NCI-H2196 treated with DMSO at 0.1 percent for 48 hours (cell line): Measurements from ENCODE around the gene HEATR5B.
"Not testable (repeated sequence)": the region's sequence is repeated elsewhere in the genome, so short reads cannot be mapped to it uniquely, and the experiment has no call there.

Experiments used
- DNase-seq: peaks from one replicate; lab custom pipeline; 2025; ENCODE audit not compliant: unreplicated experiment; lab: John Stamatoyannopoulos, UW

Gene HEATR5B

DNA sequence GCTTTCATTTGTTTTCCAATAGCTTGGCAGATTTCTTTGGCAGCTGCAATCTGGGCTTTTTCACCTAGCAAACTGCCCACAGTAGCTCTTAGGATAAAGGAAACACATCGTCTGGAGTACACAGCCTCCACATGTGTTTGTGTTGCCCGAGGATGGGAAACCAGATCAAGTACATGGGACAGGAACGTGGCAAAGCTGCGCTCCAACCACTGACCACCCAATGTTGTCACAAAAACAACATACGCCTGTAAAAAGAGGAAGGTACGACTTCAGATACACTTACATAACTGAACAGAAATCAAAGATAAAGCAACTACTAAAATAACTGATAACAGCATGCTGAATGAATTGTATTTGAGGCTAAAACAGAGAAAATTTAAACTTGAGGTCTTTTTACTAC, 15.5 kb downstream of the HEATR5B start:
- DNase-seq, result no peak

DNA sequence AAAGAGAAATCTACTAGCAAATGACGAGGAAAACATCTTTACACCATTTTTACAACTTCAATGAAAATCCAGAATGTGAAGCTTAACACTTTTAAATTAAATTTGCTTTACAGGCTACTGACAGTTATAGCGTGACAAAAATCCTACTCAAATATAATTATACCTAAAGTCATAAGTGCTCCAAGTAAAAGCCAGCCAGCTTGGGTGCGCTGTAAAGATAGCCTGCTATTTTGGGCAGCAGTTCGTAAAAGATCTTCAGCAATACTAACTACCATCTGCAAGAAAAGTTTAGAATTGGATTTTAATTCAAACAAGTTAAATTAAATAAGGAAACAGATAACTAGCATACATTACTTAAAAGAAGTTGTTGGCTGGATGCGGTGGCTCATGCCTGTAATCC, 22.4 kb downstream of the HEATR5B start:
- no peak for DNase-seq

DNA sequence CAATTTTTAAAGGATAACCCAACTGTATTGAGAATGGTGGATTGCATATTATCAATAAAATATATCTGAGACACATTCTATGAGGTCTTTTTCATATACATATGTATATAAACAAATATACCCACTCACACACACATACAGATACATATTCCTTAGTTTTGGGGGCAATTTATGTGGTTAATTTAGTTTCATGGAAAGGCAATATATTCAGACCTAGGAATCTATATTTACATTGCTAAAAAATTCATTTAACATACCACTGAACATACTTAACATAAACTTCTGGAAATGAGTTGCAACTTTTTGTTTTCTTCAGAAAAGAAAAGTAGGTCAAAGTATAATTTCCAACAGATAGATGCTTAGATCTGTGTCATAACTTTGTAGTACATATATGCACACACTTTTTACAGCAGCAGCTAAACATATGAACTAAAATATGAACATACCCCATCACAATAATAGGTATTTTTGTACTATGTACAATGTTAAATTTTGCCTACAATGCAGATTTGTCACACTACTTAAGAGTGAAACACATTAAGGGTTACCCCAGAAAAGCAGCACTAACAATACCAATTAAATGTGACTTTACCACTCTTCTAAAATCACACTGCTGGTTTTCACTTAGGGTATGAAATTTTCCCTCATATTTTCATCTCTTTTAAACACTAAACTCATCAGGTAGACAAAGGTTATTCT, 23.0 kb downstream of the HEATR5B start:
- DNase-seq, result no peak

DNA sequence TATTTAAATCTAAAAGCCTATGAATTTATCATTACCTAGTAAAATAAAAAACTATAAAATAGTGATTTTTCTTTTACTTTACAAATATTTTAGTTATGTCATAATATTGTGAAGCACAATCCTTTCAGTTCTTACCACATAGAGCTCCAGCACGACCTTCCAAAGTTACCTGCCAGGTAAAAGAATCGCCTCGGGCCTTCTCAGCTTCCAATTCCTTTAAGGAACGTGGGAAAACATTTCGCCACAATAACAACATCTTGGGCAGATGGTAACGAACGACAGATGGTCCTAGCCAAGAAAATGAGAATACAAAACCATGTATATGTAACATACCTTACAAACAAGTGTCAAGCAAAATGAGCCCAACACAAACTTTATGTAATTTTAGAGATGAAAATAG, 23.7 kb downstream of the HEATR5B start:
- DNase-seq, result no peak

DNA sequence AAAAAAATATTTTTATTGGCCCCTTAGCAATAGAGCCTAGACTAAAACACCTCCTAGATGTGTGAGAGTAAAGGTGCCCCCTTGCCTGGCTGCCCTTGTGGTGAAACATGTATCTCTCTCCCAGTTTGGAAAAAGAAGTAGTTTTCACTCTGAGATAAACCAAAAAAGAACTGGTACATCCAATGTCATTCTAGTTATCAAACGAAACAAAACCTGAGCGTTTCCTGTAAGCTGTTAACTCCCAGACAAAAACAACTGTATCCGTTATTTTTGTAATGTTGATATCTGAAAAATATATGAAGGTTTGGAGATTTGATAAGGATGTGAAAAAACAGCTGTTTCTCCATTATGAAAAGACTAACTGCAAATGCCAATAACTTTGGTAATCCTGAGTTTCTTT, 24.3 kb downstream of the HEATR5B start:
- no peak for DNase-seq

DNA sequence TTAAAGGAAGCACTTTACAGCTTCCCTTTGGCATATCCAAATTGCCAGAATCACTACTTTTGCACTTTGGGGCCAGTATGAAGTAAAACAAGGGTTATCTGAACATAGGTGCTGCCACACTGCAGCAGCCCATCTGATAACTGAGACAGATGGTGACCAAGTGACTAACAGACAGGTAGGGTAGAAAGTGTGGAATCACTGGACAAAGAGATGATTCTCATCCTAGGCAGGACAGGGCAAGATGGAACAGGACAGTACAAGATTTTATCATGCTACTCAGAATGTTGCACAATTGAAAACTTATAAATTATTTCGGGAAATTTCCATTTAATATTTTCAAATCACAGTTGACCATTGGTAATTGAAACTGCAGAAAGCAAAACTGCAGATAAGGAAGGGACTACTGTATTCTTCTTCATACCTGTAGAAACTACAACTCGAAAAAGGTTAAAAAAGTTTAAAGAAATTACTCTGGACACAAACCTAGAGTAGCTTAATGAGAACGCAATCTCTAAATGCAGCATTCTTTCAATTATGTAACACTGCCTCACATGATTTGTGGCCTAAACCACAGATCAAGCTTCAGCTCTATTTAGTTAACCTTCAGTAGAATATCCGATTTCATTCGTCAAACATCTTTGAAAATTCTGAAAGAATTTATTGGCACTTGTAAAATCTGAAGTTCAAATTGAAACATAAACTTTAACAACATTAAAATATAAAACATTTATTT, 31.4 kb downstream of the HEATR5B start:
- no peak for DNase-seq

DNA sequence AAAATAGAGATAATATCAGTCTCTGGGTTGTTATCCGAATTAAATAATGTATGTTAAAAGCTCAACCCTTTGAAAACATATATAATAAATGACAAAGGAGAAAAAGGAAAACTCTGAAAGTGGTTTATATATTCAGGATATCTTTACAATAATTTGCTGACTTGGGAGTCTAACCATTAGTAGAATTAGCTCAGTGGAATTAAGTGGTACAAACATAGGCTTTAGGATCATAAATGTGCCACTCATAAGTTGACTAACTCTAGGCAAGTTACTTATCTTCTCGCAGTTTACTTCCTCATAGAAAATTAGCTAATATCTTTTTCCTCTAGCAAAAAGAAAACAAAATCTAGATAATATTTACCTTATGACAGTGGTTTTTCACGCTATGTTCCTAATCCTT, 44.6 kb downstream of the HEATR5B start:
- no peak for DNase-seq

DNA sequence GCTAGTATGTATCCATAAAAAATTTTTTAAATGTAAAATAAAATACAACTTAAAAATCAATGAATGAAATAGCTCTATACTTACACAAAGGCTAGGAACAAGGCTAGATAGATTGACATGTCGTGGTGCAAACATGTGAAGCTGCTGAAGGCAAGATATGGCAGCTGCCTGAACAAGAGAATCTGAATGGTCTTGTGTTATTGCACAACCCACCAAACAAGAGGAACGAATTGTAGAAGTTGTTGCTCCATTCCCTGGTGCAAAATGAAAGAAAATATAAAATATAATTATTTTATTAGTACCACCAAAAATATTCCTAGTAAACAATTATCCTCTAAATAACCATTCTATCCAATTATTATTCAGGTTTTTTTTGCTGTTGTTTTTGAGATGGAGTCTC, 46.4 kb downstream of the HEATR5B start:
- no peak for DNase-seq

DNA sequence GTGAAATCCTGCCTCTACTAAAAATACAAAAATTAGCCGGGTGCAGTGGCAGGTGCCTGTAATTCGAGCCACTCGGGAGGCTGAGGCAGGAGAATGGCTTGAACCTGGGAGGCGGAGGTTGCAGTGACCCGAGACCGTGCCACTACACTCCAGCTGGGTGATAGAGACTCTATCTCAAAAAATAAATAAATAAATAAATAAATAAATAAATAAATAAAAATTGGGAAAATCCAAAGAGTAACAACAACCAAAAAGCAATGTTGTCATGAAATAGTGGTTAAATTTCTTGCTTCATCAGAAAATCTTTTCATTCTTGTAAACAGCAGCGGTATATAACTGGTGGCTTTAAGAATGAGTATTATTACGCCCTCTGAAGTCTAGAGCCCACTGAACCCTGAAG, 54.4 kb downstream of the HEATR5B start:
- DNase-seq, result no peak

DNA sequence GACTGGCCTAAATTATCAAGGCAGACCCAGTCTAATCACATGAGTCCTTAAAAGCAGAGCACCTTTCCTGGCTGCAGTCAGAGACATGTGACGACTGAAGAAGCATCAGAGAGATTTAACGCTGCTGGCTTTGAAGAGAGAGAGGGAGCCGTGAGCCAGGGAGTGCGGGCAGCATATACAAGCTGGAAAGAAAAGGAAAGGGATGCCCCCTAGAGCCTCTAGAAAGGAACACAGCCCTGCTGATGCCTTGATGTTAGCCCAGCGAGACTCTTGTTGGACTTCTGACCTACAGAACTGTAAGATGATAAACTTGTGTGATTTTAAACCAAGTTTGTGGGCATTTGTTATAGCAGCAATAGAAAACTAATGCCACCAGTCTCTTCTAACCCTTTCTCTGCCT, 58.1 kb downstream of the HEATR5B start:
- no peak for DNase-seq

DNA sequence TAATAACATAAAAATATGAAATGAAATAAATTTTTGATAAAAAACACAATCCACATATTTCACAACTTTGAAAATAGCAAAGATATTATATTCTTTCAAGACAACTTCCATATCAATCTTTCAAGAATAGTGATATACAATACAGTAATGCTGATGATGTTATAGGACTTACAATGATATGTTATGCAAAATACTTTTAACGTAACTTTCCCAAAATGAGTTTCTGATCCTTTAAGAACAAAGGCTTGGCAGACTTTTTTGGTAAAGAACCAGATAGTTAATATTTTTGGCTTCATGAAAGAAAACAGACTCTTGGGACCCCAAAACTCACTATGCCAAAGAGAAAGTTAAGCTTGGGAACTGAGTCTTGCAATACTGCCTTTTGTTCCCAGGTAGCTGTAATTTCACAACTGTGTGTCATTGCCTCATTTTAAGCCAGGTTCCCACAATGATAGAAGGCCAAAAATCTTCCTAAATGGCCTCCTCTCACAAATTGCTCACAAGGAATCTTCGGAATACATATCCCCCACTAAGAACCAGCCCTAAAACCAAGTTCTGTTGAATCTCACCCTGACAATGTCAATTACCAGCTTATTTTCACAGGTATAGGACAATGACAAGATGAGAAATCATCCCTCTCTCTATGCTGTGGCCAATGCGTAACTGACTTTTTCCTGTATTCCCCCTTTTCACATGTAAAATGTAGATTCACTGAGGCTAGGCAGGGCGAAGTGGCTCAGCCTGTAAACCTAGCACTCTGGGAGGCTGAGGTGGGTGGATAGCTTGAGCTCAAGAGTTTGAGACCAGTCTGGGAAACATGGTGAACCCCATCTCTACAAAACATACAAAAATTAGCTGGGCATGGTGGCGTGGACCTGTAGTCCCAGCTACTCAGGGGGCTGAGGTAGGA, 63.0 kb downstream of the HEATR5B start:
- DNase-seq, result no peak

DNA sequence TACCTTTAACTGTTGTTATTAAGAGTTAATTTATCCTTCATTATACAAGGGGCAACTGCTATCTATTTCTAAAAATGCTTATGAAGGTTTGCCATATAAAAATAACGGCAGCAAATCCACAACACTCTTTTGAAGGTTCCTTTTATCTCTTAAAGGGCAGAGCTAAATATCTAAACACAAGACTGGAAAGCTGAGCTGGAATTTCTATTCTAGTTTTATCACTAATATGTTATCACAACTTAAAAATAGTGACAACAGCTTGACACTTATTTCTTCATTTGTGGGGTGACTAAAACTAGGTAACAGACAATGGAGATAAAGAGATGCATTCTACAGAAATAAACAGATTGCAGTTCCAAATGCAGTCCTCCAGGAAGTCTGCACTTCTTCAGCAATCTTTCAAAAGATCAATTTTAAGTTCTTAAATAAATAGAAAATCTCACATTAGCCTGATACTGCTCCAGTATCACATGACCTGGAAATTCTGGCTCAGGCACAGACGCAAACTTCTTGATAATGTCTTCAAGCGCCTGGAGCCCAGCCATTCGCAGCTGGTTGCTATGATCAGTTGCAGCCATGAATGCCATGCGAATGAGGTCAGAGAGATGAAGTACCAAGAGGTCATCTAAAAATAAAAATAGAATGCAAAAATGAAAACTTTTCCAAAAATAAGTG, 63.8 kb downstream of the HEATR5B start:
- no peak for DNase-seq

DNA sequence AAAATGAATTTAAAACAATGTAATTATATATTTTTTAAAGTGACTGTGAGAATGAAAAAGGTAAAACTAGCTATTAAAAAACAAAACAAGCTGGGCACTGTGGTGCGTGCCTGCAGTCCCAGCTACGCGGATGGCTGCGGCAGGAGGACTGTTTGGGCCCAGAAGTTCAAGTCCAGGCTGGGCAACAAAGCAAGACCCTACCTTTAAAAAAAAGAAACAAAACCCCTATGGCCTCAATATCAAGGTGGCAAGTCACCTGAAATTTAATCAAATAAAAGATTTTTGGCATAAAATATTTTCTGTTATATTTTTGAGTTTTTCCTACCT, 70.9 kb downstream of the HEATR5B start:
- no peak for DNase-seq

DNA sequence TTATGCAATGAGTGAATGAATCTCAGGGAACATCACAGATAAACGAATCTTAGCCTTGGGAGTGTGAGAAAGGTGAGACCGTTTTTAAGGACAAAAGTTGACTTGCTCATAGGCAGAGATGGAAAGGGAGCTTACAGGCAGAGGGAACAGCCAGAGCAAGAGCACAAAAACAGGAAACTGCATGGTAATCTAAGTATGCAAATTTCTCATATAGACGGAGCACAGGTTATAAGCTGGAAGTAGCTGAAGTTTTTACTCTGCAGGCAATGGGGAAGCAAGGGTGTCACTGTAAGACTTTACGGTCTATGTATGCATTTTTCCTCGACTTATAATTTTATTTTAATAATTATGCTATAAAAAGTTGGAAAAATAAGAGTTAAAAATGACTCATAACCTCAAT, 73.0 kb downstream of the HEATR5B start:
- DNase-seq, result no peak

DNA sequence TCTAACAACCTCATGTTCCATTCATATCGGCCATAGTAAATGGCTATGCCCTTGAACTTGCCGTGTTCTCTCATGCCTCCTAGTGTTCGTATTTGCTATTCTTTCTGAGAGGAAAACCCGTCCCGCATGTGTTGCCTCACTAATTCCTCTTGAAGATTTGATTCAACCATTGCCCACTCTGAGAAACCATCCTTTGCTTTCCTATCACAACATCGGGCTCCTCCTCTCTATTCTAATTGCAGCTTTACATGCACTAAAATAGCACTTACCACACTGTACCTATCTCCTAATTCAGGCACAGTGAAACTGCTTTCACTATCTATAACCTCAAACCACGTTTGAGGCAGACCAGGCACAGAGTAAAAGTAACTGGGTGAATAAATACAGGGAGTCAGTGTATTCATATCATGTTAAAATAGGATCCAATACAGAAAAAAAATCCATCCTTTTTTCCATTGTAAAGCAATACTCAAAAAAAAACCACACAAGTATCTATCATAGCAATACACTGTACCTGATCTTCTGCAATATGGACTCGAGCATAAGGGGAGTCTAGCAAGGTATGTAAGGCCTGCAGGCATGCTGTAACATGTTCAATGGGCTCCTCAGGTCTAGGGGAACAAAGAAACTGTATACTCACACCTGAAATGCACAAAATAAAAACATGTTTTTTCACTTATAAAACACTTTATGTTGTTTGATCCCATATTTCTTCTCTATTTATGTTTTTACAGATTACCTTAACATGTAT, 78.9 kb downstream of the HEATR5B start:
- DNase-seq, result no peak

DNA sequence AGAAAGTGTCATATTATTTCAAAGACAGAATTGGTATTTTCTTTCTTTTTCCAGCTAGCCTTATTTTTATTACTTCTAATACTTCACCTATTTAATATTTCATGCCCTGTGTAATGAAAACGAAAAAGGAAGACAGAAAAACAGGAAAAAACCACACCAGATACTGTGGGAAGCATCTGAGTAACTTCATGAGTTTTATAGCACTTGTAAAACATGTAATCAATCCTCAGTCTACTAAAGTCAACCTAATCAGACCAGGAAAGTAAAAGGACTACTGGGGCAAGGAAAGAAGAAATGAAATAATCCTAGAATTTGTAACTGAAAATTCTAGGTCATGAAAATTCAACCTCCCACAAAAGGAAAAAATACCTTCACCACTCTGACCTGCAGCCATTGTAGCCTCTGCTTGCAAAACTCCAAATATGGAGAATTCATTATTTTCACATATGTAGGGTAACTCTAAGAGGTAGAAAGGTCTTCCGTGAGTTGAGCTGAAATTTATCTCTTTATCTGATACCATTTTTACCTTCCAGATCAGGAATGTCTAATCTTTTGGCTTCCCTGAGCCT, 83.1 kb downstream of the HEATR5B start:
- no peak for DNase-seq

DNA sequence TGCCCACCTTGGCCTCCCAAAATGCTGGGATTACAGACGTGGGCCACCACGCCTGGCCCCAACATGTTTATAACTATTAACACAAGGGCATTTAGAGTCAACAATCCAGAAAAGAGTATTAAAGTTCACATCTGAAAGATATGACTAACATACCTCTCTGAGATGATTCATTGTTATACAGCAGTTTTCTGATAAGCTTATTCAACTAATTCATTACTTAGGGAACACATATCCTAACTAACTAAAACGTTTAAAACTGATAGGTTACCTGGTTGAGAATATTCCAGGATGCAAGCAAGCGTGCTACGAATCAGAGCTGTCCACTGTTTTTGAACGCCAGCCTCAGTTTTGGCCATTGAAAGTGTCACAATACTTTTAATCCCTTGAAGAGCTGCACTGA, 83.9 kb downstream of the HEATR5B start:
- DNase-seq, result no peak

DNA sequence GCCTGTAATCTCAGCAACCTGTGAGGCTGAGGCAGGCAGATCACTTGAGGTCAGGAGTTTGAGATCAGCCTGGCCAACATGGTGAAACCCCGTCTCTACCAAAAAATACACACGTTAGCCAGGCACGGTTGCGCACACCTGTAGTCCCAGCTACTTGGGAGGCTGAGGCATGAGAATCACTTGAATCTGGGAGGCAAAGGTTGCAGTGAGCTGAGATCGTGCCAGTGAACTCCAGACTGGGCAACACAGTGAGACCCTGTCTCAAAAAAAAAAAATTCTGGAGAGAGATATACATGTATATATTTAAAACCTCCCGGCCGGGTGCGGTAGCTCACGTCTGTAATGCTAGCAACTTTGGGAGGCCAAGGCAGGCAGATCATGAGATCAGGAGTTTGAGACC, 84.8 kb downstream of the HEATR5B start:
- DNase-seq, result not testable (repeated sequence)

DNA sequence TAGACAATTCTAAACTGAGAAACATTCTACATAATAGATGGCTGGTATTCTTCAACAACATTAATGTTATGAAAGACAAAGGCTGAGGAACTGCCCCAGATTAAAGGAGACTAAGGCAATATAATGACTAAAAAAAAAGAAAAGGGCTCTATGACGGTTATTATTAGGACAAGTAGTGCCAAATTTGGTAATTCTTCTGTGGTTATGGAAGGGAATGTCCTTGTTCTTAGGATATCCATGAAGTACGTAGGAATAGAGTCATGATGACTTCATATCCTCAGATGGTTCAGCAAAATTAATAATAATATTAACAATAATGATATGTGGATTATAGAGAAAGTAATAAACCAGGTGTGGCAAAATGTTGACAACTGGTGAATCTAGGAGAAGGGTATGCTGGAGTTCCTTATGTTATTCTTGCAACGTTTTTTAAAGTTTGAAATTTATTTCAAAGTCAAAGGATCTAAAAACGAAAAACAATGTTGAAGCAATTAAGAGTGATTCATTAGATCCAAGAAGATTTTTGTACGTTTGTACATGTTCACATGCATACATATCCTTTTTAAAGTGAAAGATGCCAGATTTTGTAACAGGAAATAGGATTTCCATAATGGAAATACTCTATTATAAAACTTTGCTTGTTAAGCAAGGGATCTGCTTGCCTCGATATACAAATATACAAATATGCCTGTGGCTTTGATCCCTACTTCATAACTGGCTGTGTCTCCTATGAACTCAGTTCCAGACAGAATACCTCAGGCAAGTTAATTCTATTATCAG, 90.1 kb downstream of the HEATR5B start:
- DNase-seq, result no peak

DNA sequence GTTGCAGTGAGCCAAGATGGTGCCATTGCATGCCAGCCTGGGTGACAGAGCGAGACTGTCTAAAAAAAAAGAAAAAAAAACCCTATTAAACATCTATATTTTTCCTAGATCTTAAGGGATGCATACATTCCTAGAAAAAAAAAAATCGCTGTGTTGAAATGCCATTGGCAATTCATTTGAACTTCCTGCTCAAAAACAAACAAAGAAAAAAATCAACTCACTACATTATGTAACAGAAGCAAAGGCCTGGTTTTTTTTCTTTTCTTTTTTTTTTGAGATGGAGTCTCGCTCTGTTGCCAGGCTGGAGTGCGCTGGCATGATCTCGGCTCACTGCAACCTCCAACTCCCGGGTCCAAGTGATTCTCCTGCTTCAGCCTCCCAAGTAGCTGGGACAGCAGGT, 96.2 kb downstream of the HEATR5B start:
- no peak for DNase-seq
